Type B pancreatic cell (in vitro differentiated cells): ENCODE data around the gene NDUFB5. TPM values are rescaled to one million over a fixed set of nuclear protein-coding genes. Genes with fewer than 3 reads are reported as not detected.

Experiments used
- DNase-seq: peaks from one replicate; pipeline ENCODE4 v3.0.0; 2021; ENCODE audit warnings: mixed read lengths; ENCODE audit not compliant: unreplicated experiment; ENCODE audit errors: extremely low spot score
- H3K27ac Mint-ChIP-seq: 2 replicates; pipeline ENCODE4 v1.8.0; 2021; ENCODE audit warnings: mild to moderate bottlenecking, mixed read lengths
- H3K27me3 Mint-ChIP-seq: 2 replicates; pipeline ENCODE4 v1.8.0; 2021; ENCODE audit warnings: mixed read lengths
- H3K36me3 Mint-ChIP-seq: 2 replicates; pipeline ENCODE4 v1.8.0; 2021; ENCODE audit warnings: mixed read lengths
- H3K4me1 Mint-ChIP-seq: one replicate; pipeline ENCODE4 v1.8.0; 2021; ENCODE audit warnings: mixed read lengths; ENCODE audit not compliant: unreplicated experiment
- H3K4me3 Mint-ChIP-seq: 2 replicates; pipeline ENCODE4 v1.8.0; 2021; ENCODE audit warnings: mild to moderate bottlenecking, mixed read lengths
- H3K9me3 Mint-ChIP-seq: 2 replicates; pipeline ENCODE4 v1.8.0; 2021; ENCODE audit warnings: mixed read lengths
- CTCF ChIP-seq: fragments of 200-600 bp; sonication (generic); conservative IDR thresholded peaks from 2 replicates; pipeline ENCODE4 v1.5.0; 2021; ENCODE audit warnings: antibody characterized with exemption, mild to moderate bottlenecking
- total RNA-seq: library from RNA; stranded (reverse); gene quantifications from 2 replicates; pipeline ENCODE4 v1.2.1, GENCODE V29; 2021; ENCODE audit warnings: low replicate concordance

NDUFB5 gene
- total RNA-seq, 1 donor from 2014 or later, result 91.5 TPM

DNA sequence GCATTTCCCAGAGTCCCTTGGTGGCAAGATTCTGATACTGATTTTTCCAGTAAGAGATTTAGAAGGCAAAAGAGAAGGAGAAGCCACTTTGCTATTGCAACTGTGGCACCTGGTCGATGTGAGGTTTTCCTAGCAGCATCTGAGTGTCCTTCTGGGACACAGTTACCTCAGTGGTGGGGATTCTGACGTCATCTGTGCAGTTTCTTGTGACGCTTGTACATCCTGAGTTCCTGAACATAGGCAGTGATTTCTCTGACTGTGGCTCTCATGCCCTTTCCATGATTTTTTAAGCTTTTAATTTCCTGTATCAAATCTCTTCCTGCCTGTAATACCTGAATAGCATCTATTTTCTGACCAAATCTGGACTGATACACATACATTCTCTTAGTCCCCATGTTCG, 57.2 kb downstream of the NDUFB5 start:
- Mint-ChIP-seq H3K9me3 (peaks cover 3% of the 10 kb centered on the region), H3K27ac (no peak overlapping the region), H3K27me3 (no peaks in the 10 kb centered on the region), H3K4me1 (peaks cover 38% of the 10 kb centered on the region), H3K36me3 (peaks cover 7% of the 10 kb centered on the region), H3K4me3 (no peak overlapping the region)
- no peak for DNase-seq
- no peak for TF ChIP-seq CTCF

GRCh38 chr3:179663093-179663492, 58.5 kb downstream of the NDUFB5 start:
- TF ChIP-seq CTCF, result no peak
- Mint-ChIP-seq H3K27me3 (no peaks in the 10 kb centered on the region), H3K36me3 (peaks cover 6% of the 10 kb centered on the region), H3K9me3 (peaks cover 3% of the 10 kb centered on the region), H3K4me3 (no peak overlapping the region), H3K4me1 (peaks cover 40% of the 10 kb centered on the region), H3K27ac (no peak overlapping the region)
- no peak for DNase-seq

DNA sequence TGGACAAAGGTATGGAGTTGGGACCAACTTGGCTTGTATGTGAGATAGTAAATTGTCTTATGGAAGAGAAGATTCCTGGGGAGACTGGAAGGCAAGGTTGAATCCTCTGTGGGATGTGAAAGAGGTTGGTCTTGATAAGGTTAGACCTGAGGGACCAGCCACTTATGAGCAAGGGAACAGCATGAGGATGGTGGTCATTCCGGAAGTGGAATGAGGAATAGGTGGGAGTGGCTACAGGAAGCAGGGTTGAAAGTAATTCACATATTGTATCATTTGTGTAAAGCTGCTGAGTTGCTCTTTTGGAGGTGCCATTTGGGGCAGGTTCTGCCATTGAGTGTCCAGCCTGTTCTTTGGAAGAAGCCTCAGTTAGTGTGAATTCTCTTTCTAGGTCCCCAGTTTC, 61.4 kb downstream of the NDUFB5 start:
- Mint-ChIP-seq H3K4me3 (no peak overlapping the region), H3K27ac (no peak overlapping the region), H3K9me3 (peaks cover 3% of the 10 kb centered on the region), H3K27me3 (no peaks in the 10 kb centered on the region), H3K4me1 (peaks cover 30% of the 10 kb centered on the region), H3K36me3 (no peaks in the 10 kb centered on the region)
- no peak for DNase-seq
- TF ChIP-seq CTCF, result no peak

GRCh38 chr3:179666436-179667035, 61.9 kb downstream of the NDUFB5 start:
- DNase-seq, result no peak
- peak; percentile 15 for TF ChIP-seq CTCF
- Mint-ChIP-seq H3K27me3 (no peaks in the 10 kb centered on the region), H3K9me3 (peaks cover 3% of the 10 kb centered on the region), H3K27ac (no peak overlapping the region), H3K4me3 (no peak overlapping the region), H3K36me3 (no peaks in the 10 kb centered on the region), H3K4me1 (peaks cover 29% of the 10 kb centered on the region)

DNA sequence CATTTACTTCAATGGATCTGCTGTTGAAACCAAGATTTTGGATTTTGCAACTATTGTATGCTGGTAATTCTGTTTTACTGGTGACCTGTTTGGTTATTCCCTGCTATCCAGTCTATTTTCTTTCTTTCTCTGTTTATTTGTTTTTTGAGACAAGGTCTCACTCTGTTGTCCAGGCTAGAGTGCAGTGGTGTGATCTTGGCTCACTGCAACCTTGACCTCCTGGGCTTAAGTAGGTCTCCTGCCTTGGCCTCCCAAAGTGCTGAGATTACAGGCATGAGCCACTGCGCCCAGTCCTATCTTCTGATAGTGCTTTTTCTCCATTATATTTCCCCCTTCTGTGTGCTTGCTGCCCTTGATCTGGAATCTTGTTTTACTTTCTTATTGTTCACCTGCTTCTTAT, 63.8 kb downstream of the NDUFB5 start:
- Mint-ChIP-seq H3K27ac (no peak overlapping the region), H3K9me3 (peaks cover 6% of the 10 kb centered on the region), H3K4me1 (peaks cover 34% of the 10 kb centered on the region), H3K4me3 (no peak overlapping the region), H3K36me3 (peaks cover 9% of the 10 kb centered on the region), H3K27me3 (no peaks in the 10 kb centered on the region)
- no peak for TF ChIP-seq CTCF
- no peak for DNase-seq

GRCh38 chr3:179670311-179670710, 65.7 kb downstream of the NDUFB5 start:
- Mint-ChIP-seq H3K4me1 (peaks cover 32% of the 10 kb centered on the region), H3K36me3 (peaks cover 10% of the 10 kb centered on the region), H3K9me3 (peaks cover 5% of the 10 kb centered on the region), H3K4me3 (no peak overlapping the region), H3K27me3 (no peaks in the 10 kb centered on the region), H3K27ac (no peak overlapping the region)
- no peak for DNase-seq
- TF ChIP-seq CTCF, result no peak
